GM19452 (cell line): ENCODE measurements around the gene ACAA1.
"Not testable (repeated sequence)": the region's sequence is repeated elsewhere in the genome, so short reads cannot be mapped to it uniquely, and the experiment has no call there.

Experiments
- ATAC-seq: cut with Tn5 transposase; IDR thresholded peaks from one replicate; pipeline ENCODE4 v1.9.1; 2021; ENCODE audit not compliant: unreplicated experiment

ACAA1 gene

GRCh38 chr3:38107911-38108648, 28.8 kb downstream of the ACAA1 start:
- no peak for ATAC-seq

- ATAC-seq, result no peak
Observed at GRCh38 chr3:38105525-38105924, 31.4 kb downstream of the ACAA1 start.

DNA sequence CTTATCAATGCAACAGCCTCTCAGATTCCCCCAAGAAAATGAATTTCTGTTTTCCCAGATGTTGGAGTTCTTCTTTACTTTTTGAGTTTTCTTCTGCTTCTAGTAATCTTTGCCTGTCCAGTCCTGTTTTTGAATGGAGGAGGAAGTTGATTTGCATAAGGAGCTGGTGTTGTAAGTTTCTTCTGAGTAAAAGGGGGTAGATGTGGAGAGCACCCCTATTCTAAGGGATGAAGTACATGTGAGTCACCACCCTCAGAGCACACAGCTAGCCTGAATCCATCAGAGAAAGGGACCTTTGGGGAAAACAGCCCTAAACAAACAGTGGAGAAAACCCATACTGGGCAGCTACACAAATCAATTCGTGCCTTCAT, 34.5 kb downstream of the ACAA1 start:
- no peak for ATAC-seq

GRCh38 chr3:38101811-38102443, 35.0 kb downstream of the ACAA1 start:
- ATAC-seq, result no peak

DNA sequence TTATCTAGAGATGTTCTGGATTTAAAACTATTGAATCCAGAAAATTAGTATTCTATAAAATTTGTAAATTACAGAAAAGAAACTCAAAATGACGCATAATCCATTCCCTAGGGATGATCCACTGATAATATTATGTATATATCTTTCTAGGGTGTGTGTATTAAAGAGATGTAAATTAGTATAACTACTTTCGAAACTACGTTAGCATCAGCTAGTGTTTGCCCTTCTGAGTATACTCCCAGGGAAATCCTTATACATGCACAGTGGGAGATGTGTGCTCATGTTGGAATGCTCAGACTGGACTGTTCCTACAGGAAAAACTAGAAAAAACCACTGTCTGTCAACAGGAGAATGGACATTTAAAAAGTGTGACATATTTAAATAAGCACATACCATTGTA, 36.4 kb downstream of the ACAA1 start:
- ATAC-seq, result no peak

GRCh38 chr3:38099518-38099917, 37.4 kb downstream of the ACAA1 start:
- no peak for ATAC-seq

DNA sequence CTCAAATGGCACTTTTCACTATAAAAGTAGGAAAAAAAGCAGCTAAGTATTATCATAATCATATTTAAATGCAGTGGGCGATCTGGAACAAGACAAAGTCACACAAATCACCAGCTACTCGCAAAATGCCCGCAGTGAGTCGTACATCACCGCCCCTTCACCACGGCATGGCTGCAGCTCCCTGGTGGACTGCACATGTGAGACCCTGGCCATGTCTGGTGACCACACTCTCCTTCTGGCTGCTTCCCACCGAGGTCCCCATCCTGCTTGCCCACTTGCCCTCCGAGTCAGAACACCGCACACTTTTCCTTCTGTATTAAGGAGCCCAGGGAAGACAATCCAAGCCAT, 38.6 kb downstream of the ACAA1 start:
- ATAC-seq, result no peak

- ATAC-seq, result no peak
Observed at GRCh38 chr3:38097446-38098375, 39.2 kb downstream of the ACAA1 start.

DNA sequence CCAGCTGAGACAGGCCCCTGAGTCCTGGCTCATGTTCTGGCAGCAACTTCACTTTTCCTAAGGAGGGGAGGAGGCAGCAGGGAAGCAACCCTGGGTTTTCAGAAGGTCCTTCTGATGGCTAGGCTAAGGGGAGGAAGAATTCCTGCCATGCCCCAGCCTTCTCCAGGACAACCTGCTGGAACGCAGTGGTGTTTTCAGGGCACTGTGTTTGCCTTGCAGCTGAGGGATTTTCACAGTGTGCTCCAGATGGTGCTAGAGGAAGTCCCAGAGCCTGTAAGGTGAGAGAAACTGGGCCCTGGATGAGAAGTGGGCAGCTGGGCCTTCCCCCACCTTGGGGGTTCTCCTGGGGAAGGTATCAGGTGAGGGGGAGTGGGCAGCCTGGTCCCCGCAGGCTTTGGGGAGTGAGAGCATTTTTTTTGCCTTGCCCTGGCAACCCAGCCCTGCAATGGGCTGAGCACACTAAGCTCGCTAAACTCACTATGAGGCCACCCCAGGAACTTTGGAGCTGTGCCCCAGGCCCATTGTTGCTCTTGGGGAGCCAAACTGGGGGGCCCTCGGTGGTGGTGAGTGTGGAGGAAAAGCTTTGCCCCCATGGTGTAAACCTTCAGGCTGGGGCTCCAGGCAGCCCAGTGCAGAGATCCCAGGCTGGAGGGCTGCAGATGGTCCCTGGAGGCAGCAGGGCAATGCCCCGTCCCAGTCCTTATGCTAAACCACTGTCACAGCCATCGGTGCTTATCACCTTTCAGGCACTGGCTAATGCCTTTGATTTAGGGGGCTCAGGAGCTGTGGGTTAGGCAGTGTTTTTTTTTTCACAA, 41.1 kb downstream of the ACAA1 start:
- no peak for ATAC-seq

DNA sequence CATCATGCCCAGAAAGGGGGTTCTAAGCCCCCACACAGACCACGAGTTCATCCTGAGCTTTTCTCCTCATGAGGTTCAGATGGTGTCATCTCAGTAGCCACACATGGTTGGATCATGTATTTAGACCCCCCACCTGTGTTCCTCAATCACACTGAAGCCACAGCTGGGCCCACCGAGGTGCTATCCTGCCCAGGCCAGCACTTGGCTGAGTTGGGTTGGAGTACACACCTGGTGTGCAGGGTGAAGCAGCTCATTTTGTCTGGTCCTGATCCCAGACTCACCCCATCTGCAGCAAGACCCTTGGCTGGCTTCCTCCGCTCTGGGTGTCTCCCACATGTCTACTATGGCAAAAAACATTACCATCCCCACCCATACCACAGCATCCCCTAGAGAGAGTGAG, 41.9 kb downstream of the ACAA1 start:
- no peak for ATAC-seq

- ATAC-seq, result no peak
Observed at GRCh38 chr3:38090453-38090852, 46.5 kb downstream of the ACAA1 start.

- ATAC-seq, result no peak
Observed at GRCh38 chr3:38089163-38089562, 47.8 kb downstream of the ACAA1 start.

GRCh38 chr3:38088126-38089078, 48.5 kb downstream of the ACAA1 start:
- no peak for ATAC-seq

- ATAC-seq, result not testable (repeated sequence)
Observed at GRCh38 chr3:38087278-38087677, 49.6 kb downstream of the ACAA1 start.

GRCh38 chr3:38086496-38086895, 50.4 kb downstream of the ACAA1 start:
- no peak for ATAC-seq

DNA sequence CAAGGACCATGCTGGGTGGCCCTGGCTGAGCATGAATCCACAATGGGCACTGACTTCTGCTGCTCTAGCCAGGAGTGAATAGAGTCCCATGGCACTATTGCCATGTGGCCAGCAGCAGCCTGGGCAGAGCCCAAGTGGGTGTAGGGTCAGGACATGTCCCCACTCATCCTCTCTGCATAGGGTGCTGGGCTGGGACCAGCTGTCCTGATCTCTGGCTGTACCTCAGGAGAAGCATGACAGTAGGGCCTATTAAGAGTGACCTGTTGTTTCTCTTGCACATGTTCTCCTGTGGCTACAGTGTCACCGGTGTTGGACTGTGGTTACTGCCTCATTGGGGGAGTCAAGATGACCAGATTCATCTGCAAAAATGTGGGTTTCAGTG, 51.0 kb downstream of the ACAA1 start:
- no peak for ATAC-seq

GRCh38 chr3:38085311-38085942, 51.5 kb downstream of the ACAA1 start:
- ATAC-seq, result no peak

GRCh38 chr3:38084334-38085310, 52.3 kb downstream of the ACAA1 start:
- no peak for ATAC-seq
